WI38 (cell line): Measurements from ENCODE around the gene ZNF618.

ENCODE experiments used
- H3K4me3 ChIP-seq: 2 replicates; pipeline ENCODE4 v1.5.1; 2011; ENCODE audit warnings: low read depth, mild to moderate bottlenecking, control low read depth, low read length
- CTCF ChIP-seq: IDR thresholded peaks from 2 replicates; pipeline ENCODE4 v1.5.1; 2012; ENCODE audit warnings: low read depth, mild to moderate bottlenecking, control low read depth, low read length

Gene ZNF618

GRCh38 chr9:113888976-113889375 lies 12.9 kb downstream of the ZNF618 start:
- H3K4me3 ChIP-seq: no peak overlapping the region

GRCh38 chr9:113890704-113891103 lies 14.6 kb downstream of the ZNF618 start:
- no peak overlapping the region for H3K4me3 ChIP-seq
- TF ChIP-seq CTCF: no peak

More at GRCh38 chr9:113888976-113889375, 12.9 kb downstream of the ZNF618 start:
- TF ChIP-seq CTCF: no peak

- TF ChIP-seq CTCF: no peak
- H3K4me3 ChIP-seq: no peak overlapping the region
Measured at GRCh38 chr9:113892861-113893491, 16.9 kb downstream of the ZNF618 start.

- H3K4me3 ChIP-seq: no peak overlapping the region
- TF ChIP-seq CTCF: no peak
Measured at GRCh38 chr9:113894166-113894565, 18.1 kb downstream of the ZNF618 start.

- no peak for TF ChIP-seq CTCF
- H3K4me3 ChIP-seq: no peak overlapping the region
Measured at GRCh38 chr9:113895526-113895925, 19.4 kb downstream of the ZNF618 start.

GRCh38 chr9:113896713-113897112 lies 20.6 kb downstream of the ZNF618 start:
- no peak for TF ChIP-seq CTCF
- no peak overlapping the region for H3K4me3 ChIP-seq

- H3K4me3 ChIP-seq: no peak overlapping the region
Measured at GRCh38 chr9:113898151-113898550, 22.0 kb downstream of the ZNF618 start.

More at GRCh38 chr9:113898151-113898550, 22.0 kb downstream of the ZNF618 start:
- no peak for TF ChIP-seq CTCF
